ENCODE data around the gene TSC22D2.
"Not testable (repeated sequence)": the region's sequence is repeated elsewhere in the genome, so short reads cannot be mapped to it uniquely, and the experiment has no call there.

The TSC22D2 gene

DNA sequence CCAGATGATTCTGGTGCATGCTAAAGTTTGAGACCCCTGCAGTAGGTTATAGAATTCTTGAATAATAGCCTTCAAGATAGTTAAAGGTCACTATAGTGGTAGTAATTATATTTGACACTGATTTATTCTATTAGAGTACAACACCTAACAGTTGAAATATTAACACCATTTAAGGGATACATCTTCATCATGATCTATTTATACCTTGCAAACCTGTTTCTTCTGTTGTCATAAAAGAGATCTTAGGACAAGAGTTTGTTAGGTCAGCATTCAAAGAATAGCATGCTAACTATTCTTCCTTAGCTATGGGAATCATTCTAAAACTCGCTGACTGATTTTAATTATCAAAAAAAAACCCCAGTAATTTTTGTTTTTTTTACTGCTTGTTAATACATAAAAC, 46.5 kb downstream of the TSC22D2 start:
- H3K4me1 Mint-ChIP-seq (ENCODE audit: low read depth): peaks cover 9% of the 10 kb centered on the region
- no peak overlapping the region for H3K27ac Mint-ChIP-seq
- H3K36me3 Mint-ChIP-seq (ENCODE audit: low read depth): peaks cover 17% of the 10 kb centered on the region
- H3K9me3 Mint-ChIP-seq: no peaks in the 10 kb centered on the region
- H3K27me3 Mint-ChIP-seq (ENCODE audit: low read depth): no peaks in the 10 kb centered on the region
- no peak for DNase-seq (ENCODE audit: low spot score)
- no peak overlapping the region for H3K4me3 Mint-ChIP-seq

- Mint-ChIP-seq H3K9me3 (no peaks in the 10 kb centered on the region), H3K27me3 (ENCODE audit: low read depth) (no peaks in the 10 kb centered on the region), H3K4me1 (ENCODE audit: low read depth) (peaks cover 9% of the 10 kb centered on the region), H3K4me3 (no peak overlapping the region), H3K36me3 (ENCODE audit: low read depth) (peaks cover 17% of the 10 kb centered on the region), H3K27ac (no peak overlapping the region)
- DNase-seq (ENCODE audit: low spot score): no peak
These were observed 47.2 kb downstream of the TSC22D2 start for GRCh38 chr3:150455341-150455740.

- Mint-ChIP-seq H3K9me3 (no peaks in the 10 kb centered on the region), H3K27me3 (ENCODE audit: low read depth) (no peaks in the 10 kb centered on the region), H3K4me3 (no peak overlapping the region), H3K36me3 (ENCODE audit: low read depth) (peaks cover 17% of the 10 kb centered on the region), H3K27ac (no peak overlapping the region), H3K4me1 (ENCODE audit: low read depth) (no peaks in the 10 kb centered on the region)
- no peak for DNase-seq (ENCODE audit: low spot score)
These were observed 49.9 kb downstream of the TSC22D2 start for GRCh38 chr3:150458001-150458400.

GRCh38 chr3:150460484-150460883, 52.4 kb downstream of the TSC22D2 start:
- Mint-ChIP-seq H3K27me3 (ENCODE audit: low read depth) (no peaks in the 10 kb centered on the region), H3K4me3 (no peak overlapping the region), H3K9me3 (no peaks in the 10 kb centered on the region), H3K4me1 (ENCODE audit: low read depth) (no peaks in the 10 kb centered on the region), H3K36me3 (ENCODE audit: low read depth) (peaks cover 16% of the 10 kb centered on the region), H3K27ac (no peak overlapping the region)
- no peak for DNase-seq (ENCODE audit: low spot score)

GRCh38 chr3:150461399-150461798, 53.3 kb downstream of the TSC22D2 start:
- no peak overlapping the region for H3K4me3 Mint-ChIP-seq
- H3K36me3 Mint-ChIP-seq (ENCODE audit: low read depth): peaks cover 16% of the 10 kb centered on the region
- H3K27me3 Mint-ChIP-seq (ENCODE audit: low read depth): no peaks in the 10 kb centered on the region
- H3K9me3 Mint-ChIP-seq: no peaks in the 10 kb centered on the region
- DNase-seq (ENCODE audit: low spot score): no peak
- no peak overlapping the region for H3K27ac Mint-ChIP-seq
- no peaks in the 10 kb centered on the region for H3K4me1 Mint-ChIP-seq (ENCODE audit: low read depth)

GRCh38 chr3:150462108-150462507, 54.0 kb downstream of the TSC22D2 start:
- no peak overlapping the region for H3K27ac Mint-ChIP-seq
- DNase-seq (ENCODE audit: low spot score): no peak
- H3K4me3 Mint-ChIP-seq: no peak overlapping the region
- H3K4me1 Mint-ChIP-seq (ENCODE audit: low read depth): no peaks in the 10 kb centered on the region
- no peaks in the 10 kb centered on the region for H3K27me3 Mint-ChIP-seq (ENCODE audit: low read depth)
- H3K36me3 Mint-ChIP-seq (ENCODE audit: low read depth): peaks cover 14% of the 10 kb centered on the region
- H3K9me3 Mint-ChIP-seq: no peaks in the 10 kb centered on the region

- Mint-ChIP-seq H3K27ac (no peak overlapping the region), H3K4me1 (ENCODE audit: low read depth) (no peaks in the 10 kb centered on the region)
- DNase-seq (ENCODE audit: low spot score): no peak
These were observed 56.6 kb downstream of the TSC22D2 start for GRCh38 chr3:150464684-150465083.

DNA sequence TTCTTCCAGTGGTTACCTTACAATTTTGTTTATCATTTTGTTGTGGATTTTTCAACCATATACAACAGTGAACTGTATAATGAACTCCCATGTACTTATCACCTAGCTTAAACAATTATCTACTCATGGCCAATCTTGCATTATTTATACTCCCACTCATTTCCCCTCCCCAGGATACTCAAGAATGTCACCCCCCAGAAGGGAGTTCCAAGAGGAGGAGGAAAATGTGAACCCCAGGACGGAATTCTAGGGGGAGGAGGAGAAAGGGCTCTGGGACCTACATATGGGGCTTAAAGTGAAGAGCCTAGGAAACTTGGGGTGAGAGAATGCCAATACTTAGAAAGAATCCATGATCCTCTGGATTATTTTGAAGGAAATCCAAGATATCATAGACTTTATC, 59.3 kb downstream of the TSC22D2 start:
- Mint-ChIP-seq H3K27me3 (ENCODE audit: low read depth) (no peaks in the 10 kb centered on the region), H3K36me3 (ENCODE audit: low read depth) (no peaks in the 10 kb centered on the region), H3K4me3 (no peak overlapping the region), H3K9me3 (no peaks in the 10 kb centered on the region), H3K4me1 (ENCODE audit: low read depth) (no peaks in the 10 kb centered on the region), H3K27ac (no peak overlapping the region)
- no peak for DNase-seq (ENCODE audit: low spot score)

More at GRCh38 chr3:150464684-150465083, 56.6 kb downstream of the TSC22D2 start:
- Mint-ChIP-seq H3K9me3 (no peaks in the 10 kb centered on the region), H3K27me3 (ENCODE audit: low read depth) (no peaks in the 10 kb centered on the region), H3K36me3 (ENCODE audit: low read depth) (no peaks in the 10 kb centered on the region), H3K4me3 (no peak overlapping the region)

DNA sequence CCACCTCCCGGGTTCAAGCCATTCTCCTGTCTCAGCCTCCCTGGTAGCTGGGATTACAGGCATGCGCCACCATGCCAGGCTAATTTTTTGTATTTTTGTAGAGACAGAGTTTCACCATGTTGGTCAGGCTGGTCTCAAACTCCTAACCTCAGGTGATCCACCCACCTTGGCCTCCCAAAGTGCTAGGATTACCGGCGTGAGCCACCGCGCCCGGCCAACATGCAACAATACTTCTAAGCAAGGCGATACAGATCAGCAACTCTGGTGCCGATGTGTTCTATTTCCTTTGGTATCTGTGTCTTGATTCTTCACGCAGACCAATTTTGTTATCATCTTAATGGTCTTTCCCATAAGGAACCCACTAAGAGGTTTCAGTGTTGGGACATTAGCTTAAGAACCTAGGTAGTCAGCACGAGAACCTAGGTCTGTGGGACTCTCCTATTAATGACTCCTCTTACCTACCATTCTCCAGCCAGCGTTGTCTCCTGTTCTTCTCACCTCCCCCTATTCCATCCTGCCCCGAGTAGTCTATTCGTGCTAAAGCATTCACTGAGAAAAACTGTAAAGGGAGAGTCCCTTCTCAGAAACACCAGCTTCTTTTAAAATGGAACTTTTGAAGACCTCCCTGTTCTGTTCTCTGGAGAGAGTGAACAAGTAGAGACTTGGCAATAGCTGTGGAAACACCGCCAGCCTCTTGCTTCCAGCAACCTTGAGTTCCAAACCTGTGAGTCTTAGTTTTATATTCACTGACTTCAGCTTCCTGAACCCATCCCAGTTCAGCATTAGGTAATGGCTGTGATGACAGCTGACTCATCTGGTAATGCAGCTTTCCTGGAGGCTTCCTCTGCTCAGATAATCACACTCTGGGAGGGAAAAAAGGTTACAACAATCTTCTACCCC, 61.2 kb downstream of the TSC22D2 start:
- peaks cover 3% of the 10 kb centered on the region for H3K9me3 Mint-ChIP-seq
- H3K27me3 Mint-ChIP-seq (ENCODE audit: low read depth): no peaks in the 10 kb centered on the region
- no peak for DNase-seq (ENCODE audit: low spot score)

GRCh38 chr3:150469931-150470740, 62.0 kb downstream of the TSC22D2 start:
- Mint-ChIP-seq H3K4me1 (ENCODE audit: low read depth) (no peaks in the 10 kb centered on the region), H3K27me3 (ENCODE audit: low read depth) (no peaks in the 10 kb centered on the region), H3K36me3 (ENCODE audit: low read depth) (no peaks in the 10 kb centered on the region), H3K9me3 (peaks cover 3% of the 10 kb centered on the region), H3K4me3 (no peak overlapping the region), H3K27ac (no peak overlapping the region)
- no peak for DNase-seq (ENCODE audit: low spot score)

More for the DNA sequence above, 61.2 kb downstream of the TSC22D2 start:
- H3K4me3 Mint-ChIP-seq: no peak overlapping the region
- no peaks in the 10 kb centered on the region for H3K36me3 Mint-ChIP-seq (ENCODE audit: low read depth)
- H3K27ac Mint-ChIP-seq: no peak overlapping the region
- no peaks in the 10 kb centered on the region for H3K4me1 Mint-ChIP-seq (ENCODE audit: low read depth)

- Mint-ChIP-seq H3K4me3 (no peak overlapping the region), H3K9me3 (peaks cover 5% of the 10 kb centered on the region), H3K4me1 (ENCODE audit: low read depth) (no peaks in the 10 kb centered on the region), H3K36me3 (ENCODE audit: low read depth) (no peaks in the 10 kb centered on the region), H3K27me3 (ENCODE audit: low read depth) (peaks cover 6% of the 10 kb centered on the region), H3K27ac (no peak overlapping the region)
- no peak for DNase-seq (ENCODE audit: low spot score)
These were observed 64.3 kb downstream of the TSC22D2 start for GRCh38 chr3:150472421-150472820.

DNA sequence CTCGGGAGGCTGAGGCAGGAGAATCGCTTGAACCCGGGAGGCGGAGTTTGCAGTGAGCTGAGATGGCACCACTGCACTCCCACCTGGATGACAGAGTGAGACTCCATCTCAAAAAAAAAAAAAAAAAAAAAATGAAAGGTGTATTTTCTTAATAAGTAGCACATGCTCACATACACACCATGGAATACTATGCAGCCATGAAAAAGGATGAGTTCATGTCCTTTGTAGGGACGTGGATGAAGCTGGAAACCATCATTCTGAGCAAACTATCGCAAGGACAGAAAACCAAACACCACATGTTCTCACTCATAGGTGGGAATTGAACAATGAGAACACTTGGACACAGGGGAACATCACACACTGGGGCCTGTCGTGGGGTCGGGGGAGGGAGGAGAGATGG, 65.1 kb downstream of the TSC22D2 start:
- not testable (repeated sequence) for DNase-seq (ENCODE audit: low spot score); H3K27me3 Mint-ChIP-seq (ENCODE audit: low read depth); H3K4me3 Mint-ChIP-seq; H3K9me3 Mint-ChIP-seq; H3K36me3 Mint-ChIP-seq (ENCODE audit: low read depth); H3K27ac Mint-ChIP-seq; H3K4me1 Mint-ChIP-seq (ENCODE audit: low read depth)

GRCh38 chr3:150479370-150479769, 71.3 kb downstream of the TSC22D2 start:
- H3K36me3 Mint-ChIP-seq (ENCODE audit: low read depth): peaks cover 2% of the 10 kb centered on the region
- DNase-seq (ENCODE audit: low spot score): no peak
- peaks cover 7% of the 10 kb centered on the region for H3K27me3 Mint-ChIP-seq (ENCODE audit: low read depth)
- no peaks in the 10 kb centered on the region for H3K4me1 Mint-ChIP-seq (ENCODE audit: low read depth)
- H3K4me3 Mint-ChIP-seq: no peak overlapping the region
- no peak overlapping the region for H3K27ac Mint-ChIP-seq
- peaks cover 10% of the 10 kb centered on the region for H3K9me3 Mint-ChIP-seq

GRCh38 chr3:150480877-150481276, 72.8 kb downstream of the TSC22D2 start:
- Mint-ChIP-seq H3K4me3 (no peak overlapping the region), H3K27ac (no peak overlapping the region)

More at GRCh38 chr3:150480877-150481276, 72.8 kb downstream of the TSC22D2 start:
- H3K4me1 Mint-ChIP-seq (ENCODE audit: low read depth): no peaks in the 10 kb centered on the region
- peaks cover 7% of the 10 kb centered on the region for H3K27me3 Mint-ChIP-seq (ENCODE audit: low read depth)
- H3K36me3 Mint-ChIP-seq (ENCODE audit: low read depth): peaks cover 3% of the 10 kb centered on the region
- peaks cover 15% of the 10 kb centered on the region for H3K9me3 Mint-ChIP-seq
- no peak for DNase-seq (ENCODE audit: low spot score)

All from T-helper 2 cell treated with Interferon-gamma antibody and Interleukin-4, amounts not matched to agents 5 μg/mL and 100 μg/mL, for 36 hours (primary cell).